Left lobe of liver (tissue), 2 donors: ENCODE measurements around the gene MEGF10. TPM values are rescaled to one million over a fixed set of nuclear protein-coding genes. Genes with fewer than 3 reads are reported as not detected.

Source experiments
- ATAC-seq: fragments of 200-7000 bp; cut with Tn5 transposase; one replicate; pipeline ENCODE4 v1.9.1; 2020; ENCODE audit warnings: mild to moderate bottlenecking, moderate library complexity
- DNase-seq: peaks from one replicate; pipeline ENCODE4 v3.0.0-alpha.2; 2020; ENCODE audit warnings: low spot score
- total RNA-seq: library from RNA; stranded (reverse); gene quantifications from one replicate; pipeline ENCODE4 v1.2.1, GENCODE V29; 2021
- donor health status: DM: no; HTN: no; CAD: no; lungs with moderate emphysema.
- donor health status: DM: no; HTN: yes; CAD: no.

Gene MEGF10
- total RNA-seq, 1 donor from 2014 or later = 1.4 TPM

DNA sequence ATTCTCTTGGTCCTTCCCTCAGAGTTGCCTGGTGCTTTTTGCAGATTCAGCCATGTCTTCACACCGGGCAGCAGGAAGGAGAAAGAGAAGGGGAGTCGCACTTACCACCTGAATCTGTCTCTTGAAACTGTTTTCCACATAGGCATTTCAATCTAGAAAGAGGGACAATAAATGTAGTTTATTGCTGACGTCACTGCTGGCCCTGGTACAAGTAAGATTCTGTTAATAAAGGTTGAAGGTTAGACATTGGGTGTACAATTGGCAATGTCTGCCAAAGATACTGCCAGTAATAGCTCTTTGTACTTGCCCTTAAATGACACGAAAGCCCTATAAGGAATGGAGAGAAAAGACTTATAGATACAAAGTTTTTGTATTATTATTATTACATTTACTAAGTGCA is 72.8 kb downstream of the MEGF10 start:
- ATAC-seq (no peak), DNase-seq (no peak)

DNA sequence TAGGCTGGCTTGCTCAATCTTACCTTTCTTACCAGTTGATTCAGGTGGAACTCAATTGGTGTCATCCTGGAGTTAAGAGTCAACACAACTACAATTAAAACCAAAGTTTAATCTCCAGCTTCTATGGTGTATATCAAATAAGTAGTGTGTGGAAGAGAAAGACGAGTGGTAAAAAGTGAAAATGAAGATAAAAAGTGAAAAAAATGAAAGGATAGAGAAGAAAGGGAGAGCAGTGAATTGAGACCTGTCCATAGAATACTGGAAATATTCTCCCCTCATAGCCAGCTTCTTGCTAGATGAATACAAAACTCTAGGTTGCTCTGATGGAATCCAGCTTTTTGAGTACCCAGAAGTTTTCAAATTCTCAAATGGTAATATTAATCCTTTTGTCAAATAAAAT is 76.4 kb downstream of the MEGF10 start:
- DNase-seq (no peak), ATAC-seq (no peak)

- DNase-seq = no peak
- no peak for ATAC-seq
These were observed 77.4 kb downstream of the MEGF10 start for GRCh38 chr5:127367946-127368465.

GRCh38 chr5:127369796-127370195 is 79.2 kb downstream of the MEGF10 start:
- ATAC-seq = no peak
- DNase-seq = no peak

GRCh38 chr5:127370631-127371030 is 80.0 kb downstream of the MEGF10 start:
- ATAC-seq (no peak), DNase-seq (no peak)

DNA sequence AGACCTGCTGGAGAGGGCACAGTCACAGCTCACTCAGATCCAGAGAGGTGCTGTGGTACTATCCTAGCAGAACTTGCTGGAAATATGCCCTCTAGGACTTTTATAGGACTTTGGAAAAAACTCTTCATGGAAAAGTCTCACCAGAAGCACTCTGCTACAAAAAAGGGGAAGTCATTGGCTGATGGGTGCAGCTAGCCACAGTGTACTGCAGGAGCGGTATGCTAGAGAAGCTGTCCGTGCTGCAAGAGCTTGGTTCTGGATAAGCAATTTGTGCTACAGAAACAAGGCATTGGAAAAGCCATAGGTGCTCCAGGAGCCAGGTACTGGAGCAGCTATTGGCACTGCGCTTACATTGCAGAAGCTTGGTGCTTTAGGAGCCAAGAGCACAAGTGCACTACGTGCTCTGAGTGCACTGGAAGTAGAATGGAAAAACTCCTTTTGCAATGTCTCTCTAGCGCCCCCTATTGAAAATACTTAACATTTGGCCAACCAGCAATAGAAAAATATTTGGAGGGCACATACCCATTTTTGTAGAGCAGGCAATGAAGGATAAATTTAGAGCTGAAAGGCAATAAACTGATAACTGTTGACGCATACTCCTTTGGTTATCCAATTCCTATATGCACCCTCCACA is 83.4 kb downstream of the MEGF10 start:
- no peak for DNase-seq
- ATAC-seq = no peak

- DNase-seq (no peak), ATAC-seq (no peak)
These were observed 84.5 kb downstream of the MEGF10 start for GRCh38 chr5:127375124-127375523.

DNA sequence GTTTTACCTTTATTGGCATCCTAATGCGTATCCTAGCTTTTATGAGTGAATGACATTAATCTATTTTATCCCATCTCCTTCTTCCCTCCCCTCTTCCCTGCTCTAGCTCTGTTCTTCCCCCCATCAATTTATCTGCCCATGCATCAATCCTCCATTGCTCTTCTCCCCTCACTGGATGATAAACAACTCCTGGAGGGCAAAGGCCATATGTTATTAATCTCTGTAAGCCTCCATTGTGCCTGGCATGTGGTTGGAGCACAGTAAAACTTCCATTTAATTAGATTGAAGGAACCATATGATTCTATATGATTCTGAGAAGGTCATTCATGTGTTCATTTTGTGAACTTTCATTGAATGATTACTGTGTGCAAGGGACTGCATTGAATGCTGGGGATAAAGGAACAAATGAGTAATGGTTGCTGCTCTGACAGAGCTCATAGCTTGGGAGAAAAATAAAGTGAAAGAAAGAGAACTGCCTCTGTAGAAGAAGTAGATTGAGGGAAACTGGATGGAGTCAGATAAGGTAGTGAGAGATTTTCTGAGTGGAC is 85.0 kb downstream of the MEGF10 start:
- ATAC-seq (no peak), DNase-seq (no peak)

DNA sequence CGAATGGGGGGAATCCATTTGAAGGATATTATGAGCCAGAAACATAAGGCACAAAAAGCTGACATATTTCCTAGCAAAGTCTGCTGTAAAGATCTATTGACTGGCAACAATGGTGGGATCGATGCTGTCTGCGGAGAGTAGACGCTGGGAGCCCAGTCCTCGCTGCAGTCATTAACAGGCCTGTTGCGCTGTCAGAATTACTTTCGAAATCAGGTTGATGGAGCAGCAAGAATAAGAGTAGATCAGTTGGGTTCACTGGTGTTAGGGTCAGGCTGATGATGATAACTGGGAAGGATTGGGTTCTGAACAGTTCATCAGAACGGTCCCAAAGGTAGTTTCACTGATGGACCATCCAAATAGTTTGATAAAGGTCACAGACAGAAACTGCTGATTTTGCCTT is 87.1 kb downstream of the MEGF10 start:
- no peak for ATAC-seq
- DNase-seq = no peak

- ATAC-seq = no peak
- DNase-seq = no peak
These were observed 95.3 kb downstream of the MEGF10 start for GRCh38 chr5:127385936-127386335.

GRCh38 chr5:127386557-127386956 is 96.0 kb downstream of the MEGF10 start:
- DNase-seq (no peak), ATAC-seq (no peak)

DNA sequence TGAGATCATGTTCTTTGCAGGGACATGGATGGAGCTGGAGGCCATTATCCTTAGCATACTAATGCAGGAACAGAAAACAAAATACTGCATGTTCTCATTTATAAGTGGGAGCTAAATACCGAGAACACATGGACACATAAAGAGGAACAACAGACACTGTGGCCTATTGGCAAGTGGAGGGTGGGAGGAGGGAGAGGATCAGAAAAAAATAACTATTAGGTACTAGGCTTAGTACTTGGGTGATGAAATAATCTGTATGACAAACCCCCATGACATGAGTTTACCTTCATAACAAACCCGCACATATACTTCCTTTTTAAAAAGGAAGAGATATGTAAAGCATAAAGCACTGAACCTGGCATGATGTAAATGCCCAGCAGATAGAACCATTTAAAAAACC is 99.0 kb downstream of the MEGF10 start:
- no peak for DNase-seq
- no peak for ATAC-seq

GRCh38 chr5:127392762-127393161 is 102.2 kb downstream of the MEGF10 start:
- DNase-seq (no peak), ATAC-seq (no peak)

GRCh38 chr5:127396490-127397155 is 106.0 kb downstream of the MEGF10 start:
- DNase-seq (no peak), ATAC-seq (peak; percentile 67)

GRCh38 chr5:127398508-127398907 is 107.9 kb downstream of the MEGF10 start:
- ATAC-seq = no peak

GRCh38 chr5:127399068-127399467 is 108.5 kb downstream of the MEGF10 start:
- no peak for DNase-seq
- ATAC-seq = no peak

More at GRCh38 chr5:127398508-127398907, 107.9 kb downstream of the MEGF10 start:
- no peak for DNase-seq

- ATAC-seq = no peak
- DNase-seq = no peak
These were observed 109.9 kb downstream of the MEGF10 start for GRCh38 chr5:127400539-127400938.

DNA sequence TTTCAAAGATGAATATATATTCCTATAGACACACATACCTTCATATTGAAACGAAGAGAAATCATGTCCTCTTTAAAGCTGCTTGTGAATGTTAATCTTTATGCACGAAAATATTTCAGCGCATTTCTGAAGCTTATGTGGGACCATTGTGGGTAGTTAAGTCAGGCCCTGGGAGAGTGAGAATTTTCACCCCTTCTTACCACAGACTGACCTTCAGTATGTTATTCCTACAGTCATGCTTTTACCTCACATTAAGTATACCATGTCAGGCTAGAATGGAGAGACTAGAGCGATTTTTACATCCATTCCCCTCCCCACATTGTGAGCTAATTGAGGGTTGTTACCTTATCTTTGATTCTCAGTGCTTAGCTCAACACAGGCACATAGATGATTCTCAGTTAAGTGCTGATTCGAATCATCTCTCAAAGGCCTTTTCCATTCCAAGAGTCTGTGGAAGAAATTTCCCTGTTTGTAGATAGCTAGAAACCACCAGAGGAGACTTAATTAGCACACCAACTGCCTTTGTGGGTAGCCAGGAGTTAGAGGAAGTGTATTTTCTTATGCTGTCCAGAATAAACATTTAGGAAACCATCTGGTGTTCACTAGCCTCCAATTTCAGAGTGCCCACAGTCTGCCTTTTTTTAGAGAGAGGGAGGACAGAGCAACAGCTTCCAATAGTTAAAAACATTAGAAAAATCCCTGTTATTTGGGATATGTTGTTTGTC is 110.5 kb downstream of the MEGF10 start:
- DNase-seq (no peak), ATAC-seq (no peak)

- DNase-seq (no peak), ATAC-seq (no peak)
These were observed 111.8 kb downstream of the MEGF10 start for GRCh38 chr5:127402361-127402760.

- no peak for DNase-seq
These were observed 113.6 kb downstream of the MEGF10 start for GRCh38 chr5:127404190-127404589.

DNA sequence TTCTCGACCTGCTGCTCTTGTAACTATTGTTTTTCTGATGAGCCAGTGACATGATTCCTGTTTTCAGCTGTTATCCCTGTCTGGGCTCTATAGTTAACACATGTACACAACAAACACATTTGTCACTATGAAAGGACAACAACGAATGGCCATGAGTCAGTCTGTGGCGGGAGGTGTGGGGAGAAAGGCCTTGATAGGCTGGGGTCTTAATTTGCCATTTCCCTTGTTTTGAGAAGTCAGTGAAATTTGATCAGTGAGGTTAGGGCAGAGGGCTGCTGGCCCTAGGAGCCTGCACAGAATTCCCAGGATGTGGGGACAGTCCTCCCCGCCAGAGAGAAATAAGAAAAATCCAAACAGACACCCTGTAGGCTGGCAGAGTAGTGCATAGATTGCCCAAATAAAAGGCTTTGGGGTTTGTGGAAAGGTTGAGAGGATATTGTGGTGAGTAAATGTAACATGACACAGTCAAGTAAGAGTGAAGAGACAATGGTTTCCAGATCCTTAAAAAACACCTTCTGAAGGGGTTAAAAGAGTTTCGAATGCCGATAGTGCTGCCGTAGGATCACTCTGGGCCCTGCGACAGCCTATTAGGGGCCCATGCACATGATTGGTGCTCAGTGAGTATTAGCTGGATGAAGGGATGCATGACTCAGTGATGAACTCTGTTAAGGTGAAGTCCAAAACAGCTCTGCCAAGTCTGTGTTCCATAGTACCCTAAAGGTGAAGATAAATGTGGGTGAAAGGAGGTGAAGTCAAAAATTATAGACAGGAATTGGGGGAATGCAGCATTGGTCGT is 115.9 kb downstream of the MEGF10 start:
- no peak for ATAC-seq
- DNase-seq = no peak

More at GRCh38 chr5:127404190-127404589, 113.6 kb downstream of the MEGF10 start:
- ATAC-seq = no peak
